DND-41 (cell line): Measurements from ENCODE around the gene GTPBP4.

Source experiments
- CTCF ChIP-seq: IDR thresholded peaks from 2 replicates; pipeline ENCODE4 v1.5.1; 2012; ENCODE audit warnings: borderline replicate concordance, low read length, moderate library complexity, mild to moderate bottlenecking; ENCODE audit not compliant: poor library complexity, severe bottlenecking; ENCODE audit errors: extremely low read depth
- EZH2 ChIP-seq: IDR thresholded peaks from 3 replicates; pipeline ENCODE4 v1.6.1; 2012; ENCODE audit warnings: borderline replicate concordance, low read depth, mild to moderate bottlenecking, moderate library complexity, low read length, inconsistent platforms; ENCODE audit not compliant: severe bottlenecking

- TF ChIP-seq CTCF: no peak
- no peak for TF ChIP-seq EZH2
These were observed 27.5 kb downstream of the GTPBP4 start for GRCh38 chr10:1015688-1016087.
